Measurements from ENCODE around the gene THADA. TPM values are rescaled to one million over a fixed set of nuclear protein-coding genes. Genes with fewer than 3 reads are reported as not detected.
"Not testable (repeated sequence)": the region's sequence is repeated elsewhere in the genome, so short reads cannot be mapped to it uniquely, and the experiment has no call there.

The THADA gene
- total RNA-seq, 1 donor from 2014 or later = 29.3 TPM

DNA sequence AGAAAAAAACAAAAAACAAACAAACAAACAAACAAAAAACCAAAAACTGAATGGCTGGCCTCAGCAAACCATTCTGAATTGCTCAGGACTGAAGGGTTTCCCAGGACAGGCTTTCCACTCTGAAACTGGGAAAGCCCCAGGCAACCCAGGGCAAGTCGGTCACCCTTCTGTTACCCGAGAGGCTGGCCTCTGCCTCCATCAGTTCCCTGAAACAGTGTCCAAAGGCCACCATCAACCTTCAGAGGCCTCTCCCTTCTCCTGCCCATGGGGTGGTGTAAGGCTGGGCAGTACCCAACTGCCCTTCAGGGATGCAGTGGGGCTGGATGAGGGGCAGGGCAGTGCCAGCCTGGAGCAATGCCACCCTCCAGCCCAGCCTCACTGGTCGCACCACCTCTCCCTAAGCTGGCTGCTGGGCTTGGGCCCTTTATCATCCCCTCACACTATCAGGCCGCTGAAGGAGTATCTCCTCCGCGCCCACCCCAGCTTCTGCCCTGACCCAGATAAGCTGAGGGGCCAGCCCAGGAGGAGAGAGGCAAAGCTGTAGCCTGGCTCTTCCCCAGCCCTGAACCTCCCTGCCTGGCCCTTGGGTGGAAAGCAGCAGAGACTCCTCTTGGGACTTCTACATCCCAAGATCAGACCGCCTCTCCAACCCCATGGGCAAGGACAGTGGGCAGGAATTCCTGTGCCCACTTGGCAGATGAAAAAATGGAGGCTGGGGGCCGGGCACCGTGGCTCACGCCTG lies 405.4 kb downstream of the THADA start:
- TF ChIP-seq, protein P1, sequence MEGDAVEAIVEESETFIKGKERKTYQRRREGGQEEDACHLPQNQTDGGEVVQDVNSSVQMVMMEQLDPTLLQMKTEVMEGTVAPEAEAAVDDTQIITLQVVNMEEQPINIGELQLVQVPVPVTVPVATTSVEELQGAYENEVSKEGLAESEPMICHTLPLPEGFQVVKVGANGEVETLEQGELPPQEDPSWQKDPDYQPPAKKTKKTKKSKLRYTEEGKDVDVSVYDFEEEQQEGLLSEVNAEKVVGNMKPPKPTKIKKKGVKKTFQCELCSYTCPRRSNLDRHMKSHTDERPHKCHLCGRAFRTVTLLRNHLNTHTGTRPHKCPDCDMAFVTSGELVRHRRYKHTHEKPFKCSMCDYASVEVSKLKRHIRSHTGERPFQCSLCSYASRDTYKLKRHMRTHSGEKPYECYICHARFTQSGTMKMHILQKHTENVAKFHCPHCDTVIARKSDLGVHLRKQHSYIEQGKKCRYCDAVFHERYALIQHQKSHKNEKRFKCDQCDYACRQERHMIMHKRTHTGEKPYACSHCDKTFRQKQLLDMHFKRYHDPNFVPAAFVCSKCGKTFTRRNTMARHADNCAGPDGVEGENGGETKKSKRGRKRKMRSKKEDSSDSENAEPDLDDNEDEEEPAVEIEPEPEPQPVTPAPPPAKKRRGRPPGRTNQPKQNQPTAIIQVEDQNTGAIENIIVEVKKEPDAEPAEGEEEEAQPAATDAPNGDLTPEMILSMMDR (IDR thresholded peaks at IDR 0.05) = no peak
- no peak for TF ChIP-seq EZH2phosphoT487 (IDR thresholded peaks at IDR 0.05)
- no peak for TF ChIP-seq EZH2 (IDR thresholded peaks at IDR 0.05)
- Histone ChIP-seq H3F3A (ENCODE audit: low read depth) (peaks cover 5% of the 10 kb centered on the region), H3K9ac (no peak overlapping the region), H3K4me3 (no peak overlapping the region), H3K4me2 (no peak overlapping the region), H3K4me1 (peaks cover 9% of the 10 kb centered on the region), H3K9me3 (ENCODE audit: low read depth) (no peaks in the 10 kb centered on the region), H3K36me3 (no peaks in the 10 kb centered on the region), H3K79me2 (ENCODE audit: low read depth) (no peaks in the 10 kb centered on the region), H2AFZ (replicated peaks) (no peak overlapping the region), H3K27ac (no peak overlapping the region), H3K27me3 (no peaks in the 10 kb centered on the region), H4K20me1 (ENCODE audit: low read depth) (no peaks in the 10 kb centered on the region)
- Mint-ChIP-seq H3K27ac (no peak overlapping the region), H3K9me3 (no peaks in the 10 kb centered on the region), H3K4me3 (no peak overlapping the region), H3K27me3 (ENCODE audit: insufficient read depth, low read depth) (peaks cover 18% of the 10 kb centered on the region), H3K36me3 (no peaks in the 10 kb centered on the region), H3K4me1 (peaks cover 39% of the 10 kb centered on the region)
- no peak for DNase-seq (ENCODE audit: low spot score)

GRCh38 chr2:43189861-43190260 lies 406.0 kb downstream of the THADA start:
- not testable (repeated sequence) for H3K9ac ChIP-seq; H3K36me3 Mint-ChIP-seq; H3K36me3 ChIP-seq; H3K27ac ChIP-seq; H3K27ac Mint-ChIP-seq; H3K79me2 ChIP-seq (ENCODE audit: low read depth); H3K9me3 Mint-ChIP-seq; H3K4me2 ChIP-seq; H3K4me3 ChIP-seq; H3K4me1 ChIP-seq; DNase-seq (ENCODE audit: low spot score); H3K4me3 Mint-ChIP-seq; H4K20me1 ChIP-seq (ENCODE audit: low read depth); H2AFZ ChIP-seq (replicated peaks); H3F3A ChIP-seq (ENCODE audit: low read depth); H3K9me3 ChIP-seq (ENCODE audit: low read depth); H3K27me3 ChIP-seq
- Mint-ChIP-seq H3K27me3 (ENCODE audit: insufficient read depth, low read depth) (peaks cover 18% of the 10 kb centered on the region), H3K4me1 (peaks cover 39% of the 10 kb centered on the region)

- Histone ChIP-seq H3K4me3 (no peak overlapping the region), H3K9ac (no peak overlapping the region), H3F3A (ENCODE audit: low read depth) (peaks cover 5% of the 10 kb centered on the region), H3K4me2 (no peak overlapping the region), H2AFZ (replicated peaks) (no peak overlapping the region), H3K27ac (no peak overlapping the region), H4K20me1 (ENCODE audit: low read depth) (no peaks in the 10 kb centered on the region), H3K27me3 (no peaks in the 10 kb centered on the region), H3K4me1 (peaks cover 9% of the 10 kb centered on the region), H3K9me3 (ENCODE audit: low read depth) (no peaks in the 10 kb centered on the region), H3K79me2 (ENCODE audit: low read depth) (no peaks in the 10 kb centered on the region), H3K36me3 (no peaks in the 10 kb centered on the region)
- Mint-ChIP-seq H3K27ac (no peak overlapping the region), H3K9me3 (no peaks in the 10 kb centered on the region), H3K4me3 (no peak overlapping the region), H3K4me1 (peaks cover 29% of the 10 kb centered on the region), H3K27me3 (ENCODE audit: insufficient read depth, low read depth) (peaks cover 16% of the 10 kb centered on the region), H3K36me3 (no peaks in the 10 kb centered on the region)
- TF ChIP-seq EZH2phosphoT487 (IDR thresholded peaks at IDR 0.05) = no peak
- TF ChIP-seq EZH2 (IDR thresholded peaks at IDR 0.05) = no peak
- TF ChIP-seq, protein P1 (IDR thresholded peaks at IDR 0.05) = no peak
- no peak for DNase-seq (ENCODE audit: low spot score)
Observed at GRCh38 chr2:43188561-43189386, 407.1 kb downstream of the THADA start.

All from neural progenitor cell (in vitro differentiated cells).